Ovary (tissue), 9 donors: Measurements from ENCODE around the gene TRIM59. TPM values are rescaled to one million over a fixed set of nuclear protein-coding genes. Genes with fewer than 3 reads are reported as not detected.

Experiments used
- DNase-seq, 5 donors: peaks; one replicate each; pipeline ENCODE4 v3.0.0-alpha.2; 2019 to 2020
- H3K27ac ChIP-seq, 2 donors: fragments of 200-600 bp; one replicate each; pipeline versions ENCODE4 v1.5.1 to v1.8.0; 2019 to 2022
- H3K27me3 ChIP-seq: fragments of 200-600 bp; one replicate; pipeline ENCODE4 v1.8.0; 2022
- H3K36me3 ChIP-seq: fragments of 200-600 bp; sonication (generic); one replicate; pipeline ENCODE4 v1.5.1; 2019
- H3K4me1 ChIP-seq: one replicate; pipeline ENCODE4 v1.8.1; 2013; ENCODE audit warnings: mild to moderate bottlenecking, moderate library complexity; ENCODE audit not compliant: insufficient read depth
- H3K4me3 ChIP-seq: fragments of 200-600 bp; sonication (generic); one replicate; pipeline ENCODE4 v1.5.1; 2017
- H3K9me3 ChIP-seq, 2 donors: fragments of 200-600 bp in 1 of 2; sonication (generic) in 1 of 2; one replicate each; pipeline versions ENCODE4 v1.5.1 to v1.8.1; 2013 to 2019; ENCODE audit warnings: mild to moderate bottlenecking in 1 of 2, moderate library complexity in 1 of 2
- EP300 ChIP-seq: sonication (generic); formaldehyde crosslinking; IDR thresholded peaks from one replicate; pipeline ENCODE4 v1.6.1; 2017; ENCODE audit warnings: antibody characterized with exemption
- POLR2A ChIP-seq: fragments of 450-650 bp; IDR thresholded peaks from one replicate; pipeline ENCODE4 v1.6.1; 2017; ENCODE audit warnings: antibody characterized with exemption, mild to moderate bottlenecking, moderate library complexity
- WGBS, 3 donors: extraction: QIAGEN DNeasy Blood & Tissue Kit in 1 of 3; methylation state at CpG; one replicate each; pipeline versions ENCODE4 v1.1.5 to v1.1.7; 2013 to 2017; 5-methylcytosine and 5-hydroxymethylcytosine counted together
- intact Hi-C, 4 donors: fragments of 100-400 bp; cut with DNase I; formaldehyde crosslinking; loops; one replicate each; pipeline versions ENCODE4 v1.11.0 to v1.15.1; 2022 to 2023
- polyA plus RNA-seq, 2 donors: library from polyadenylated mRNA; stranded (reverse); fragments of 200-250 nt in 1 of 2; fragments of 350-450 nt in 1 of 2; fragmentation: Illumina TruSeq in 1 of 2; extraction: RNeasy Lipid Tissue Mini Kit (QIAGEN cat#74804) in 1 of 2; gene quantifications; one replicate each; pipeline ENCODE4 v1.2.3, GENCODE V29; 2013 to 2014
- total RNA-seq, 7 donors: library from RNA; depleted of rRNA in 2 of 7; stranded (reverse); fragments of >200 nt in 2 of 7; fragmentation: NEBNext Ultra II Directional in 3 of 7; extraction: Animal tissue kit (Norgen Biotek cat#: 25700) in 3 of 7; gene quantifications; one replicate each; pipeline versions ENCODE4 v1.1.0 to v1.2.4, GENCODE V29; 2016 to 2023
- TF ChIP-seq, protein P1 (sequence below), 3 donors: fragments of 450-650 bp in 2 of 3; fragments of 200-600 bp in 1 of 3; IDR thresholded peaks; one replicate each; pipeline versions ENCODE4 v1.5.1 to v1.8.0; 2016 to 2022; ENCODE audit warnings: antibody characterized with exemption in 3 of 3, mild to moderate bottlenecking in 1 of 3
- donor health status: DM: no; HTN: no; CAD: no; lungs with moderate emphysema.
- donor health status: DM: no; HTN: no; CAD: no.
- donor health status: Bipolar disorder and iron deficiency.
- donor health status: DM: yes; HTN: yes; CAD: no.
- donor health status: DM: no; HTN: no; CAD: no.
- donor health status: DM: yes; HTN: yes; CAD: no.

The TRIM59 gene
- total and polyA plus RNA-seq, 9 donors, result 1.4 to 4.8 (median 2.1) TPM

DNA sequence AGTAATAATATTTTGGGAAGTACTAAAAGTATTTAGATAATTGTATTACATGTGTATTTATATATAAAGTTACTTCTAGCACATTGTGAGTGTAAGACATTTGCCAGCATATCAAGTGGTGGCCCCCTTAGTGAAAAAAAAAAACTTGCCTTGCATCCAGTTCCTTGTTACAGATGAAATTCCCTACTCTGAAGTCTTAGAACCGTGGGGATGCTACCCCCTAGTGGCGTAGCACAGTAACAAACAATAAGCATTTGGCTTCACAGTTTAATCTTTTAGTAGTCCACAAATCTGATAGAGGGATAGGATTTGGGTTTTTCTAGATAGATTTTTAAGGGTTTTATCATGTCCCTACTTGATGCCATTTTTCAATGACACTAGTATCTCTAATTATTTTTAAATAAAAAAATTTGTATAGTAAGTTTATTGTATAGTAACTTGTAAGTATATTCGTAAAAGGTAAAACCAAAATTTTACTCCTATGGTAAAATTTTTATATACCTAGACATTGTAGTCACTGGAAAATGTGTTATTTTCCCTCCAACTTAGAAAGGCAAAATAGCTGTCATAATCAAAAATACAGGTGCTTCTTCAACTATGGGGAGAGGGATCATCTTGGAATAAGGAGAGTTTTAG lies 35.9 kb downstream of the TRIM59 start:
- Histone ChIP-seq H3K36me3 (no peaks in the 10 kb centered on the region), H3K4me3 (no peak overlapping the region), H3K27me3 (no peaks in the 10 kb centered on the region), H3K27ac (no peak overlapping the region), H3K4me1 (no peaks in the 10 kb centered on the region), H3K9me3 (no peaks in the 10 kb centered on the region)
- peak; percentile 42 to 61 (median 54) for DNase-seq
- 38 to 44% (median 39%) methylated on average over 3 of the region's 3 CpGs for WGBS, 3 donors
- intact Hi-C loops, result loop anchor here in 2 of 4 donors (2.0 to 10.0 kb wide), 3 partner anchors 249 to 381 kb away; no protein-coding TSS in a partner anchor
- no peak for TF ChIP-seq EP300
- TF ChIP-seq, protein P1, sequence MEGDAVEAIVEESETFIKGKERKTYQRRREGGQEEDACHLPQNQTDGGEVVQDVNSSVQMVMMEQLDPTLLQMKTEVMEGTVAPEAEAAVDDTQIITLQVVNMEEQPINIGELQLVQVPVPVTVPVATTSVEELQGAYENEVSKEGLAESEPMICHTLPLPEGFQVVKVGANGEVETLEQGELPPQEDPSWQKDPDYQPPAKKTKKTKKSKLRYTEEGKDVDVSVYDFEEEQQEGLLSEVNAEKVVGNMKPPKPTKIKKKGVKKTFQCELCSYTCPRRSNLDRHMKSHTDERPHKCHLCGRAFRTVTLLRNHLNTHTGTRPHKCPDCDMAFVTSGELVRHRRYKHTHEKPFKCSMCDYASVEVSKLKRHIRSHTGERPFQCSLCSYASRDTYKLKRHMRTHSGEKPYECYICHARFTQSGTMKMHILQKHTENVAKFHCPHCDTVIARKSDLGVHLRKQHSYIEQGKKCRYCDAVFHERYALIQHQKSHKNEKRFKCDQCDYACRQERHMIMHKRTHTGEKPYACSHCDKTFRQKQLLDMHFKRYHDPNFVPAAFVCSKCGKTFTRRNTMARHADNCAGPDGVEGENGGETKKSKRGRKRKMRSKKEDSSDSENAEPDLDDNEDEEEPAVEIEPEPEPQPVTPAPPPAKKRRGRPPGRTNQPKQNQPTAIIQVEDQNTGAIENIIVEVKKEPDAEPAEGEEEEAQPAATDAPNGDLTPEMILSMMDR (IDR thresholded peaks at IDR 0.05), result peak; percentile 56 to 69 (median 58)
- no peak for TF ChIP-seq POLR2A

DNA sequence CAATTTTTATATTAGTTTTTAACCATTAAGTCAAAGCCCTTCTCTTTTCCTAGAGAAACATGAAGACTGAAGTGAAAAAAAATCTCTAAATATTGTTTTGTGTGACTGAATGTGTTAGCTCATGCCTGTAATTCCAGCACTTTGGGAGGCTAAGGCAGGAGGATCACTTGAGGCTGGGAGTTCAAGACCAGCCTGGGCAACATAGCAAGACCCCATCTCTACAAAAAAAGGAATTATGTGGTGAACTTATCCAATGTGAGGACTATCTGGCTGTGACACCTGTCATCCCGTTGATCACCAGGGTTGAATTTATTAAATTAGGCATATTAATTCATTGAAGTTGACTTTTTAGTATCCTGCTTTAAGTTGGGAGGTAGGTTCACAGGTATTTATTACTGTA lies 37.1 kb downstream of the TRIM59 start:
- Histone ChIP-seq H3K36me3 (no peaks in the 10 kb centered on the region), H3K4me3 (no peak overlapping the region), H3K4me1 (no peaks in the 10 kb centered on the region), H3K9me3 (no peaks in the 10 kb centered on the region), H3K27ac (no peak overlapping the region), H3K27me3 (no peaks in the 10 kb centered on the region)
- 42 to 85% (median 75%) methylated on average over 1 of the region's 1 CpG for WGBS, 3 donors
- no peak for DNase-seq
- intact Hi-C loops, result loop anchor here in 1 of 4 donors (10.0 kb wide), 2 partner anchors 248 to 378 kb away; no protein-coding TSS in a partner anchor
- TF ChIP-seq EP300 (no peak), POLR2A (no peak)
- TF ChIP-seq, protein P1 (IDR thresholded peaks at IDR 0.05), result no peak

DNA sequence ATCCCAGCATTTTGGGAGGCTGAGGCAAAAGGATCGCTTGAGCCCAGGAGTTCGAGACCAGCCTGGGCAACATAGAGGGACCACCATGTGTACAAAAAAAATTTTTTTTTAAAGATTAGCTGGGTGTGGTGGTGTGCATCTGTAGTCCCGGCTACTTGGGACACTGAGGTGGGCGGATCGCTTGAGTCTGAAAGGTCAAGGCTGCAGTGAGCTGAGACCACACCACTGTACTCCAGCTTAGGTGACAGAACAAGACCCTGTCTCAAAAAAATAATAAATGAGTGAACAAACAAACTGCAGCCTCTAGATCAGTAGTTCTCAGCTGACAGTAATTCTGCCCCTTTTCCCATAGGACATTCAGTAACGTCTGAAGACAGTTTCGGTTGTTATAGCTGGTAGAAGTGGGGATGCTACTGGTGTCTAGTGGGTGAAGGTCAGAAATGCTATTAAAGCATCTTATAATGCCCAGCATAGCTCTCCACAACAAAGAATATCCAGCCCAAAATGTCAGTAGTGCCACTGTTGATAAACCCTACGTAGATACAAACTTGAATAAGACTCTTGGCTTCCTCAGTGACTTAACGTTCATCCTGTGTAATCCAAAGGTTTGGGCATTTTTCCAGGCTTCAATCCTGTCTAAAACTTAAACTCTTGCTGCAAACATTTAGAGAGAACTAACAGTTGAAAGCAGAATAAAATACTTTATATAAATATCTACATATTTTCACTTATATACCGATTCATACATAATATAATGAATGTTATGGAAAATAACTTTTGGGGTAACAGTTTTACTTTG lies 39.6 kb downstream of the TRIM59 start:
- Histone ChIP-seq H3K27me3 (no peaks in the 10 kb centered on the region), H3K9me3 (no peaks in the 10 kb centered on the region), H3K4me1 (no peaks in the 10 kb centered on the region), H3K4me3 (no peak overlapping the region), H3K27ac (no peak overlapping the region), H3K36me3 (no peaks in the 10 kb centered on the region)
- DNase-seq, result no peak
- TF ChIP-seq POLR2A (no peak), EP300 (no peak)
- TF ChIP-seq, protein P1 (IDR thresholded peaks at IDR 0.05), result no peak
- intact Hi-C loops, result loop anchor here in 1 of 4 donors (10.0 kb wide), 2 partner anchors 245 to 375 kb away; no protein-coding TSS in a partner anchor
- 78 to 84% (median 80%) methylated on average over 10 of the region's 10 CpGs for WGBS, 3 donors

DNA sequence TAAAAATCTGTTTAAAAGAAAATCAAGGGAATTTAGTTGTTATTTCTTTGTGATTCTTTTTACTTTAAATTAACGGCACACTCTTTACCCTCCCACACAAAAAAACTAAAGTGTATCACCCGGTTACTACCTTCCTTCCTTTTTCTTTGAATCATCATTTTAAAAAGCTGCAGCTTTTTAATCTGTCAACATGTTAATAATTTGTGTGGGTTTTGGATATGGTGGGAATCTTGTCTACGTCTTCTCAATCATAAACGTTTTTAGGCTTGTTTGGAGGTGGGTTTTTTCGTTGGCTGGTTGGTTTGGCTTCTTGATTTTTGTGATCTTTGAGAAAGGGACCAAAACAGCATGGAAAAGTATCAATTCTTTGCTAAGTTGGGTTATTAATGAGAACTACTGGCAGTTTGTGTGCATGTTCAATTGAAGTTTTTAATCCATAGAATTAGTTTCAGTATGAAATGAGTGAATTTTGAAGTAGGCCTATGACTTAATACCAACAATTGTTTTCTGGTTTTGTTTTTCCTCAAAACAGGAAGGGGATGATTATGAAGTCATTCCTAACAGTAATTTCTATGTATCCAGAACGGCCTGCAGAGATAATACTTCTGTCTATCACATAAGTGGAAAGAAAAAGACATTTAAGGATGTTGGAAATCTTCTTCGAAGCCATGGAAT lies 45.7 kb downstream of the TRIM59 start:
- Histone ChIP-seq H3K4me1 (no peaks in the 10 kb centered on the region), H3K27me3 (no peaks in the 10 kb centered on the region), H3K4me3 (no peak overlapping the region), H3K9me3 (no peaks in the 10 kb centered on the region), H3K36me3 (no peaks in the 10 kb centered on the region), H3K27ac (no peak overlapping the region)
- intact Hi-C loops, result no loop called here
- TF ChIP-seq EP300 (no peak), POLR2A (no peak)
- TF ChIP-seq, protein P1 (IDR thresholded peaks at IDR 0.05), result no peak
- DNase-seq, result no peak
- 62 to 70% (median 70%) methylated on average over 7 of the region's 7 CpGs for WGBS, 3 donors
